HG03108 (cell line): ENCODE data around the gene RPTOR.

Source experiments
- ATAC-seq: cut with Tn5 transposase; IDR thresholded peaks from one replicate; pipeline ENCODE4 v1.9.1; 2021; ENCODE audit warnings: moderate library complexity; ENCODE audit not compliant: unreplicated experiment

RPTOR gene

DNA sequence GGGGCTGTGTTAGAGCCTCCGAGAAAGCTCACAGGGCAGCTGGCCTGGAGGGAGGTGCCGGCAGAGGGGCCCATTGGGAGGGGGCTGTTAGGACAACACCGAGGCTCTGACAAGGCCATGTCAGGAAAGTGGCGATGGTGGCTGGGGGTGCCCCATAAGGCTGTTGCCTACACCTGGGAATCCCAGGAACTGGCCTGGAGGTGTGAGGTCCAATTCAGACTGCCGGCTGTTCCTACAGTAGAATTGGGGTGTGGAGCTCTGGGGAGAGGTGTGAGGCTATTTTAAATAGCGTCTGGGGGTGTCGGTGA, 292.0 kb downstream of the RPTOR start:
- ATAC-seq = no peak

GRCh38 chr17:80836971-80837481, 292.4 kb downstream of the RPTOR start:
- no peak for ATAC-seq

GRCh38 chr17:80837711-80838110, 293.1 kb downstream of the RPTOR start:
- ATAC-seq = no peak

DNA sequence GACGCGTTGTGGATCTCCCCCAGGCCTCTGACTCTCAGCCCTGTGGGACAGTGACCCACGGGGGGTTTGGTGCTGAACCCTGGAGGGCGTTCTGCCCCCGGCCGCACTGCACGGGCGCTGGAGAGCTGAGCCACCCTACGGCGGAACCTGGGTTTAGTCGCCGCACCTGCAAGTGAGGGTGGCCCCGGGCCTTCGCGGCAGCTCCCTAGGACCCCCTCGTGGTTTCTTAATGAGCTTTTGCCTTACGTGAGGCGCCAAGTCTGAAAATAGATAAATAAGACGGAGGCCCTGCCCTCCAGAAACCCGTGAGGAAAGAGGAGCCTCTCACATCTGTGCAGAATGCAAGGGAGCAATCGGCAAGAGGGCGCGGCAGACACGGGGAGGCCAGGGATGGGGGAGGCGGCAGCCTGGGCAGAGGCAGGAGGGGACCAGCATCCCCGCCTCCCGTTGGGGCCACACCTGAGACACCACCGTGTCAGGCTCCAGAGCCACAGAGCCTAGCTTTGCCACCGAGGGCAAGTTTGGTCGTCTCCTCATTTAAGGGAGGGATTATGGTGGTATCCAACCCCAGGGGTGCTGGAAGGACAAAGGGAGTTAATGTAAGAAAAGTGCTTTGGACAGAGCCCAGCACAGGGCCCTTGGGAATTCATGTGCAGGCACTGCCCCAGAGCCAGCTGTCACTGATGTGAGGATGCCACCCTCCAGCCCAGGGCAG, 293.8 kb downstream of the RPTOR start:
- ATAC-seq = no peak

DNA sequence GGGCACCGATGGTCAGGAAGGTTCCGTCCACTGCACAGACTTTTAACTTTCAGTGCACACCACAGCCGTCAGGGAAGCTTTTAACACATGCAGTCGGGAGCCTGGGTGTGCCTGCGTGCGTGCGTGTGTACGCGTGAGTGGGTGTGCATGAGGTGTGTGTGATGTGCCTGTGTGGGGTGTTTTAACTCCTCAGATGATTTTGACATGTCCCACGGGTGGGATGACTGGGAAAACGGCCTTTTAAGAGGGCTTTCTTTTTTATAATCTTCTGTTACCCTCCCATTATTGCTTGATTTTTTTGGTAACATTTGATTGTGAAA, 294.3 kb downstream of the RPTOR start:
- no peak for ATAC-seq

- no peak for ATAC-seq
Measured at GRCh38 chr17:80839511-80839941, 294.9 kb downstream of the RPTOR start.

DNA sequence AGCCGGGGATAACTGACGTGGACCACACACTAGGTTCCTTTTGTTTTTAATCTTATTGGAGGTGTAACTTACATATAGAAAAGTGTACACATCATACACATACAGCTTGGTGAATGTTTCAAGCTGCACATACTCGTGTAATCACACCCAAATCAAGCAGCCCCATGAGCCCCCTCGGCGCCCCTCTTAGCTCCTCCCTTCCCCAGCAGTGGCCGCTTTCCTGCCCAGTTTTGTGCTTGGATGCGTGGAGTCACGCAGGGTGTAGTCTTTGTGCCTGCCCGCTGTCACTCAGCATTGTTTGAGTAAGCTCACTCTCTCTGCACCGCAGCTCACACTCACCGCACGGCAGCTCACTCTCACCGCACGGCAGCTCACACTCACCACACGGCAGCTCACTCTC, 295.3 kb downstream of the RPTOR start:
- no peak for ATAC-seq

- no peak for ATAC-seq
Measured at GRCh38 chr17:80842456-80843013, 297.9 kb downstream of the RPTOR start.

DNA sequence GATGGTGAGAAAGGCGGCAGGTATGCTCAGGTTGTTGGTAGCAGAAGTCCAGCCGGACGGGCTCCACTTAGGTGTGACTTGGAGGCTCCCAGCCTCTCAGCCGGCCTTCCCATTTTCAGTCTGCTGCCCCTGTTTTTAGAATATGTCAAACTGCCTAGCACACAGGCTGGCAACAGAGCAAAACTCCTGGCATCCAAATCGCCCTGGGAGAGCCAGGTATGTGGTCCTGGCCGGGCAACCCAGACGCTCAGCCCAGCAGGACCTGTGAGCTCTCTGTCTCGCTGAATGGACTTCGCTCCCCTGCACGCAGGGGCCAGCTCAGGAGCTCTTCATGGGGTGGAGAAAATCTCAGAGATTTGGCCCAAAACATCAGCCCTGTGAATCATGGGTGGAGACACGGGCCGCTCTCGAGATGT, 299.1 kb downstream of the RPTOR start:
- no peak for ATAC-seq

DNA sequence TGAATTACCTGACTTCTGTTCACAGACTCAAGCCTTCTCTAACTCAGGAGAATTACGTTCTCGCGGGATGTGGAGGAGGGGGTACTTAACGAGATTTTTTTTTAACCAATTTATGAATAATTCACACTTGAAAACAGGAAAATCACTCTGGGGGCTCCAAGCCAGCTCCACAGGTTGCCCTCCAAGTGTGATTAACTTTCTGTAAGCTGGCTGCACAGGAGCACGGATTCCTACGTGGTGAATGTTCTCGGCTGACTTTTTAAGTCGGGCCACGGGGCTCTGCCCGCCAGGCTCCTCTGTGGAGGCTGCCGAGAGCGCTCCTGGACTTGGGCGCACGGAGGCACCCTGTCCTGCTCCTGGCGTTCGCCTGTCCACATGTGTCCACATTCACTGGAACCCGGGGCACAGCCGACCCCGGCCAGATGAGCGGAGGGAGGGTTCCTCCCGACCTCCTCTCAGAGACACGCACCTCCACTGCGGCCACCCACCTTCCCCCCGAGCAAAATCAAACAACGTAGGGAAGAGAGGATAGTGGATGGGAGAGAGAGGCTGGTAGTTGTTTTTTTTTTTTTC, 299.9 kb downstream of the RPTOR start:
- no peak for ATAC-seq

GRCh38 chr17:80845069-80845862, 300.6 kb downstream of the RPTOR start:
- ATAC-seq = no peak

- no peak for ATAC-seq
Measured at GRCh38 chr17:80845863-80846671, 301.4 kb downstream of the RPTOR start.

GRCh38 chr17:80846932-80847331, 302.3 kb downstream of the RPTOR start:
- ATAC-seq = no peak

DNA sequence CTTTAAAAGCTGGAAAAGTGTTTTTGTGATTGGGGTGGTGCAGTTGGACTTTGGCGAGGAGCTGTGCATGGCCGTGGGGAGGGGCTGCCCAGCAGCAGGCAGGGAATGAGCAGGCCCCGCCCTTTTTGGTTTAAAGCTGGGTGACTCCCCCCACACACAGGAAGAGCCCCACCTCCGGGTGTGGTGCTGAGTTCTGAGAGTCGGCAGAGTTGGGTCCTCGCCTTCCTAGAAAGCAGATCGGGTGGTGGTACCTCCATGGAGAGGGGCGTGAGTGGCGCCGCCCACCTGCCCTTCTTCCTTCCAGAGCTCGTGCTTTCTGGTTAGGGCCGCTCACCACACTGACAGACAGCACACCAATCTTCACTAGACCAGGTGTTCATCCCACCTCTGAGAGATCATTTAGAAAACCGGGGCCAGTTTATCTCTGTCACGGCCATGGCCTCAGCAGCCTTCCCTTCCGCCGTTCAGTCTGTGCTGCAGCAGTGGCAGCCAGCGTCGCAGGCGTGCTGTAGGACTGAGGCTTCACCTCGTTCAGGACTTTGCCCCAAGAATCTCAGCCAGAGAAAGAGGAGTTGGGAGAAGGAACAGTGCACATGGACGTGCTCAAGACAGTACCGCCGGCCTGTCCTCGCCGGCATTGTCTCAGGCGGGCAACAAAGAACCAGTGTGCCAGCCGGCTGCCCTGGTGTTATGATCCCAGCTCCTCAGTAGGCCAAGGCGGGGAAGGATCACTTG, 303.0 kb downstream of the RPTOR start:
- no peak for ATAC-seq

DNA sequence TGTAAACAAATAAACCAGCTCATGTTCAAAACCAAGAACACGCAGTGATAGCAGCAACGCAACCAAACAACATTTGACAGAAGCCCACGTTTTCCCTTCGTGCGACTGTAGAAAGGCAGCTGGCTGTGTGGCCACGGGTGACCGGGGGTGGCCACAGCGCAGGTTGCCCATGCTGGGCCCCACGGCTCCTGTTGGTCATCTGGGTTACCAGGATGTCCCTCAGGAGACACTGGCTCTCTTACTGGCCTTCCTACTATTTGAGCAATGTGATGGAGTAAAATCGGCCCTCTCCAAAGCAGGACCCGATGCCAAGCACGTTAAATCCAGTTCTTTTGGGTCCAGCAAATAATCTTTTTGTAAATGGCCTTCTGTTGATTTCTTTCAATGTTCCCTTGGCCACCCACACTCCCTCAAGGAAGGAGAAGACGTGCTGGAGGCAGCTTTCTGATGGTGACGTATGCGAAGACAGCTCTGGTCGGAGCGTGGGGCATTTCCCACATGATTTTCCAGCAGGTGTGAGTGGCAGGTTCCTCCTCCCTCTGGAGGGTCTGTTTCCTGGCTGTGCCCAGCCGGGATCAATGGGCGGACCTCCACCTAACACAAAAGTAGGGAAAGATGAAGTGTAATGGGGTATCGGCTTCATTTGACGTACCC, 303.9 kb downstream of the RPTOR start:
- no peak for ATAC-seq

- ATAC-seq = no peak
Measured at GRCh38 chr17:80849119-80849518, 304.5 kb downstream of the RPTOR start.

DNA sequence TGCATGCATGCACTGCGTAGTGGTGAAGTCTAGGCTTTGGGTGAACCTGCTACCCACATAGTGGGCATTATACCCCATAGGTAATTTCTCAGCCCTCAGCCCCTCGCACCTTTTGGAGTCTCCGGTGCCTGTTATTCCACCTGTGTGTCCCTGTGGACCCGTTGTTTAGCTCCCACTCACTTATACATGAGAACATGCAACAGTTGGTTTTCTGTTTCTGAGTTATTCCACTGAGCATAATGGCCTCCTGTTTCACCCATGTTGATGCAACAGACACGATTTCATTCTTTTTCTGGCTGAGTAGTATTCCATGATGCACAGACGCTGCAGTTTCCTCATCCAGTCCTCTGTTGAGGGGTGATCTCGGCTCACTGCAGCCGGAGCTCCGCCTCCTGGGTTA, 305.5 kb downstream of the RPTOR start:
- no peak for ATAC-seq

DNA sequence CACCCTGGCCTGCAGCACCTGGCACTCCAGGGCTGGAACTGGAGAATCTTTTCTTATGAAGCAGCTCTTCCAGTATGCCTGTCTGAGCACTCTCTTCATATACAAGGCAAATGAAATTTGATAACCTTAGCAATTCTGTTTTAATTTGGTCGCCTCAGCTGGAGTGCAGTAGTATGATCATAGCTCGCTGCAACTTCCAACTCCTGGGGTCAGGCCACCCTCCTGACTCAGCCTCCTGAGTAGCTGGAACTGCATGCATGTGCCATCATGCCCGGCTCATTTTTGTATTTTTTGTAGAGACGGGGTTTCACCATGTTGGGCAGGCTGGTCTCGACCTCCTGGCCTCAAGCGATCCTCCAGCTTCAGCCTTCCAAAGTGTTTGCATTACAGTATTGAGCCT, 306.2 kb downstream of the RPTOR start:
- no peak for ATAC-seq

DNA sequence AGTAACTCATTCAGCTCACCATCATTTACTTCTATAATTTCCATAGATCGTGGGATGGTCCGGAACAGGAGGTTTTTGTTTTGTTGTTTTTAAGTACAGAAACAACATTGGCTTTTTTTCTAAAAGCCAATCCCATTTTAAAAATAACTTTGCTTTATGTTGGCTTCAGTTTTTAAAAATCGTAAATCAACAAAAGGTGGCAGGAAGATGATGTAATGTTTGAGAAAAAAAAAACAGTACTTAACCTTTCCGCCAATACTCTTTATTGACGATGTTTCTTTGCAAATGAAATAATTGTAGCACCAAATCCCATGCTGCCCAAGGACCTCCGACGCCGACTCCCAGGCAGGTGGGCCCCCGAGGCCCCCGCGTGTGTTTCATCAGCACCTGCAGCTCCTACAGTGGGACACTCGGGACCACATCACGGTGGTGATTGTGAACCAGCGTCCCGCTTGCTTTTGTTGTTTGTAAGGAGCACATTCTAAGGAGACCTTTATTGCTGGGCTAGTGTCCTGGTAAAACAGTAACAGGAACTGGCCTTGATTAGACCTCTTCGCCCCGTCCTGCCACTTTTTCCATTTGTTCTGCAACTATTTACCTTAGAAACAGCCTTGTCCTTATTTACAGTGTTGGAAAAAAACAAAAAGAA, 306.8 kb downstream of the RPTOR start:
- no peak for ATAC-seq
